Prostate gland (tissue), 2 donors: ENCODE measurements around the gene PASK.

ENCODE experiments used
- POLR2A ChIP-seq: fragments of 450-650 bp; IDR thresholded peaks from one replicate; pipeline ENCODE4 v1.6.1; 2016; ENCODE audit warnings: antibody characterized with exemption, mild to moderate bottlenecking
- POLR2AphosphoS5 ChIP-seq: sonication (generic); formaldehyde crosslinking; IDR thresholded peaks from one replicate; pipeline ENCODE4 v1.6.1; 2017; ENCODE audit warnings: antibody characterized with exemption
- TF ChIP-seq, protein P1 (sequence below), 4 experiments: fragments of 200-600 bp in 2 of 4; fragments of 450-650 bp in 2 of 4; sonication (generic) in 2 of 4; IDR thresholded peaks; 1 replicate in 3 of 4; 2 replicates in 1 of 4; pipeline ENCODE4 v1.5.1; 2016 to 2019; ENCODE audit warnings: antibody characterized with exemption in 4 of 4, mild to moderate bottlenecking in 2 of 4, moderate library complexity in 2 of 4

DNA sequence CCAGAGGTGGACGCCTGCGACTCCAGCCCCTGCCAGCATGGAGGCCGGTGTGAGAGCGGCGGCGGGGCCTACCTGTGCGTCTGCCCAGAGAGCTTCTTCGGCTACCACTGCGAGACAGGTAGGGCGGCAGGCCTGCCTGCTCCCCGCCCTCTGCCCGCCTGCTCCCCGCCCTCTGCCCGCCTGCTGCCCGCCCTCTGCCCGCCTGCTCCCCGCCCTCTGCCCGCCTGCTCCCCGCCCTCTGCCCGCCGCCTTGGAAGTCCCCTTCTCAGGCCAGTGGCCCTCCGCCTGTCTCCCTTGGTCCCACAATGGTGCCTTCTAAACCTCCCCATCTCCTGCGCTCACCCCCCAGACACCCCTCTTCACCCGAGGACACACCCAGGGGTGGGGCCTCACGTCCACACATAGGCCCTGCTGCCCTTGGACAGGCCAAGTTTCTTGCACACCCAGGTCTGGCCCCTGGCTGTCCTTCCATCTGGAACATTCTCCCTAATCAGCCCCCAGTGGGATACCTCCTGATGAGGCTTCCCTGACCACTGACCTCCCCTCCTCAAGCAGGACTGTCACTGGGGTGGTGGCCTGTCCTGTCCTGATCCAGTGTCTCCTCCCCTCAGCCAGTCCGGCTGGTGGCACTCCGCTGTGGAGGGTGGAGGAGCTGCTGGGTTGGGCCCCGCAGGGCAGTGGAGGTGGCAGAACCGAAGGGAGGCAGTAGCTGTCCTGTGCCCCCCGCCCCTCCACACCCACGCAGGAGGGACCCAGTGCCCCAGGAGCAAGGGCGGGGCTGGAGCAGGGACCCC, 85.1 kb downstream of the PASK start:
- TF ChIP-seq POLR2A (peak; percentile 73), POLR2AphosphoS5 (peak; percentile 46)
- TF ChIP-seq, protein P1, sequence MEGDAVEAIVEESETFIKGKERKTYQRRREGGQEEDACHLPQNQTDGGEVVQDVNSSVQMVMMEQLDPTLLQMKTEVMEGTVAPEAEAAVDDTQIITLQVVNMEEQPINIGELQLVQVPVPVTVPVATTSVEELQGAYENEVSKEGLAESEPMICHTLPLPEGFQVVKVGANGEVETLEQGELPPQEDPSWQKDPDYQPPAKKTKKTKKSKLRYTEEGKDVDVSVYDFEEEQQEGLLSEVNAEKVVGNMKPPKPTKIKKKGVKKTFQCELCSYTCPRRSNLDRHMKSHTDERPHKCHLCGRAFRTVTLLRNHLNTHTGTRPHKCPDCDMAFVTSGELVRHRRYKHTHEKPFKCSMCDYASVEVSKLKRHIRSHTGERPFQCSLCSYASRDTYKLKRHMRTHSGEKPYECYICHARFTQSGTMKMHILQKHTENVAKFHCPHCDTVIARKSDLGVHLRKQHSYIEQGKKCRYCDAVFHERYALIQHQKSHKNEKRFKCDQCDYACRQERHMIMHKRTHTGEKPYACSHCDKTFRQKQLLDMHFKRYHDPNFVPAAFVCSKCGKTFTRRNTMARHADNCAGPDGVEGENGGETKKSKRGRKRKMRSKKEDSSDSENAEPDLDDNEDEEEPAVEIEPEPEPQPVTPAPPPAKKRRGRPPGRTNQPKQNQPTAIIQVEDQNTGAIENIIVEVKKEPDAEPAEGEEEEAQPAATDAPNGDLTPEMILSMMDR (IDR thresholded peaks at IDR 0.05), result no peak
